Breast epithelium (tissue), 3 donors: Measurements from ENCODE around the gene CUL4A.

Experiments used
- CTCF ChIP-seq, 3 donors: fragments of 450-650 bp; IDR thresholded peaks; one replicate each; pipeline ENCODE4 v1.5.1; 2016 to 2017; ENCODE audit warnings: antibody characterized with exemption in 3 of 3, mild to moderate bottlenecking in 3 of 3, moderate library complexity in 3 of 3
- POLR2A ChIP-seq: fragments of 450-650 bp; IDR thresholded peaks from one replicate; pipeline ENCODE4 v1.6.1; 2016; ENCODE audit warnings: antibody characterized with exemption, mild to moderate bottlenecking, moderate library complexity

- TF ChIP-seq POLR2A, result no peak
- no peak for TF ChIP-seq CTCF (IDR thresholded peaks at IDR 0.05)
Measured at GRCh38 chr13:113291129-113291528, 81.7 kb downstream of the CUL4A start.
